Hepatocyte (in vitro differentiated cells): ENCODE results near the gene AURKAIP1.

ENCODE experiments used
- EZH2phosphoT487 ChIP-seq: fragments of 200-600 bp; sonication (generic); IDR thresholded peaks from one replicate; pipeline ENCODE4 v1.6.1; 2018; ENCODE audit warnings: antibody characterized with exemption, mild to moderate bottlenecking, low read depth, moderate library complexity; ENCODE audit not compliant: unreplicated experiment, severe bottlenecking
- TF ChIP-seq, protein P1 (sequence below): fragments of 200-600 bp; sonication (generic); IDR thresholded peaks from 2 replicates; pipeline ENCODE4 v1.5.1; 2016; ENCODE audit warnings: antibody characterized with exemption, mild to moderate bottlenecking; ENCODE audit not compliant: poor library complexity

DNA sequence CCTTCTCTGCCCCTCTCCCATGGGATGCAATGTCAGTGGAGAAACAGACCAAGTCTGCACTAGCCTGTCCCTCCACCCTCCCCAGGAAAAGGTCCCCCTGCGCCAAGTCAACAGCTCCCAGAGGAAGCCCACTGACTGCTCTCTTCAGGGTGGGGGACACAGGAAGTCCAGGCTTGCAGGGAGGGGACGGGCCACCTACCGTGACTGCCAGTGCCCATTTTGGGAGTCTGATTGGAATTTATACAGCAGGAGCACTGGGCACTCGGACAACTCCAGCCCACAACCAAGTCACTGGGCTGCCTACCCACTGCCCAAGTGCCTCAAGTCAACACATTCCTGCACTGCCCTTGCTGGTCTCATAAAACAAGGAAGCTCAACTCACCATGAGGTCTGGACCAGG is 18.0 kb upstream of the AURKAIP1 start:
- TF ChIP-seq, protein P1, sequence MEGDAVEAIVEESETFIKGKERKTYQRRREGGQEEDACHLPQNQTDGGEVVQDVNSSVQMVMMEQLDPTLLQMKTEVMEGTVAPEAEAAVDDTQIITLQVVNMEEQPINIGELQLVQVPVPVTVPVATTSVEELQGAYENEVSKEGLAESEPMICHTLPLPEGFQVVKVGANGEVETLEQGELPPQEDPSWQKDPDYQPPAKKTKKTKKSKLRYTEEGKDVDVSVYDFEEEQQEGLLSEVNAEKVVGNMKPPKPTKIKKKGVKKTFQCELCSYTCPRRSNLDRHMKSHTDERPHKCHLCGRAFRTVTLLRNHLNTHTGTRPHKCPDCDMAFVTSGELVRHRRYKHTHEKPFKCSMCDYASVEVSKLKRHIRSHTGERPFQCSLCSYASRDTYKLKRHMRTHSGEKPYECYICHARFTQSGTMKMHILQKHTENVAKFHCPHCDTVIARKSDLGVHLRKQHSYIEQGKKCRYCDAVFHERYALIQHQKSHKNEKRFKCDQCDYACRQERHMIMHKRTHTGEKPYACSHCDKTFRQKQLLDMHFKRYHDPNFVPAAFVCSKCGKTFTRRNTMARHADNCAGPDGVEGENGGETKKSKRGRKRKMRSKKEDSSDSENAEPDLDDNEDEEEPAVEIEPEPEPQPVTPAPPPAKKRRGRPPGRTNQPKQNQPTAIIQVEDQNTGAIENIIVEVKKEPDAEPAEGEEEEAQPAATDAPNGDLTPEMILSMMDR: no peak
- TF ChIP-seq EZH2phosphoT487: no peak
